Epidermal melanocyte (primary cell): ENCODE measurements around the gene INSYN1.
"Not testable (repeated sequence)": the region's sequence is repeated elsewhere in the genome, so short reads cannot be mapped to it uniquely, and the experiment has no call there.

Source experiments
- DNase-seq: peaks from one replicate; pipeline ENCODE4 v3.0.0; 2011; ENCODE audit warnings: low spot score; ENCODE audit not compliant: insufficient read length

INSYN1 gene

DNA sequence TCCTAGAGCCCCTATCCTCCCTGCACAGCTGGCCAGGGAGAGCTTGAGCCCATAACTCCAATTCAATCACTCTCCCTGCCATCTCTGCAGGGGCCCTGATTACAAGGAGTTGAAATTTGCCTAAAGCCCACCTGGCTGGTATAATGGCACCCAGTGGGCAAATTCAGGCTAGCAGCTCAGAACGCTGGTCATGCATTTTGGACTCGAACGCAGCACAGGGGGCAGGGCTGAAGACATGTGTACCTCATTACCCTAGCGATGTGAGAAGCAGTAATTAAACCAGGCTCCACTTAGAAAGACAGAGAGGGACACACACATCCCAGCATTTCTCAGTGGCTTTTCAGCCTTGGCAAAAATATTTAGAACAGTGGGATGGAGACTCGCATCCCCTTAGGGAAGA, 3.2 kb downstream of the INSYN1 start:
- DNase-seq, result no peak

DNA sequence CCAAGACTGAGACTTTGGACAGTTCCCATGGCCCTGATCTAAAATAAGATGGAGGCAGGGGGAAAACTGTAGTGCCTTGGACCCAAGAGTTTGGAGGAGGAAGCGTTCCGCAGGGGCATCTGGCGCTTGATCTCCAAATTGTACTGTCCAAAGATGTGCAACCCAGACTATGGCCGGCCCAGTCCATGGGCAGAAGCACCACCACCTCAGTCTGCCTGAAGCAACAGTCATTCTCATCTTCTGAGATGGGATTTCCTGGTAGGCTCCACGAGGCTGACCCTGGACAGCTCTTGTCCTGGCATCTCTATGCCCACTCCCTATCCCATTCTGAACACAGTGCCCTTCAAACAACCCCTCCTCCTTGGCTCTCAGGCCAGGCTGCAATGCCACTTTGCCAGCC, 3.6 kb downstream of the INSYN1 start:
- no peak for DNase-seq

DNA sequence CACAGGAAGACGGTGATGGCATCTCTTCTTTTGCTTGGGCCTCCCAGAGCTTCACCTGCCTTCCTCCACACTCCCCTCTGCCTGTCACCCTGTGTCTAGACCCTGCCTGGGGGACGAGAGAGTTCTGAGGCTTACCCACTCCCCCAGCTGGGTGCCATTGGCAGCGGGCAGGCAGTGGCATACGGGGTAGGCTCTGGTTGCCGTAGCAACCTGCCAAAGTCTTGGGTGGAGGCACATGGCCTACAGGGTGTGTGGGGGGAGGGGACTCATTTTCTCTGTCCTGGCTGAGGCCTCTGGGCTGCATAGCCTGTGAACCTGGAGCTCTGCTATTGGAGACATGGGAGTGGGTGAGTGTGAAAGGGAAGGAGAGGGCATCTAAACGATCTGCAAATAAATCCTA, 4.4 kb downstream of the INSYN1 start:
- no peak for DNase-seq

DNA sequence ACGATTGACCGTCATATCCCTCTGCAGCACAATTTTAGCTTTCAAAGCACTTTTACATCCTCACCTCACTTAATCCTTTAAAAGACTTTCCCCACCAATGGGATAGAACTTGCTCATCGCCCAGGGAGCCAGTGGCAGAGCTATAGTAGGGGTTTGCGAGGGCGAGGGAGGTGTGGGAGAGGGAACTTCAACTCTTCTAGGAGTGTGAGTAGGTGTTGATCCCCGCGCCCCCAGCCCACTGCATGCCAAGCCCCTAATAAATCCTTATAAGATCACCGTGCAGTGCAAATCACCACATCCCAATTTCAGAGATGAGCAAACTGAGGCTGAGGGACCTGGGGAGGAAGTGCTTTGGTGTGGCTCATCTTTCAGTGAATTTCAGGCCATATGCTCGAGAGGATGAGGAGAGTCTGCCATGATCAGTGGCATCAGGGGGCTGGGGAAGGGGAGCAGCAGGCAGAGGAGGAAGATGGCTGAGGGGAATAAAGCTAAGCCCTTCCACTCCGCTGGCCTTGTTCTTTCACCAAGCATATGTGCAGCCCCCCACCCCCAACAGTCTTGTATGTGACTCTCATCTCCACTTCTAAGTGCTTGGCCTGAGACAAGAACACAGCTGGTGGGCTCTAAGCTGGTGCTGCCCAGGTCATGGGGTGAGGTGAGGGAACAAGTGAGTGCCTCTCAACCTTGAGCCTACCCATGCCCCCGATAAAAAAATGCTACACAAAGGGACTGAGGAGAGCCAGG, 5.1 kb downstream of the INSYN1 start:
- no peak for DNase-seq

GRCh38 chr15:73746883-73747282, 6.3 kb downstream of the INSYN1 start:
- no peak for DNase-seq

DNA sequence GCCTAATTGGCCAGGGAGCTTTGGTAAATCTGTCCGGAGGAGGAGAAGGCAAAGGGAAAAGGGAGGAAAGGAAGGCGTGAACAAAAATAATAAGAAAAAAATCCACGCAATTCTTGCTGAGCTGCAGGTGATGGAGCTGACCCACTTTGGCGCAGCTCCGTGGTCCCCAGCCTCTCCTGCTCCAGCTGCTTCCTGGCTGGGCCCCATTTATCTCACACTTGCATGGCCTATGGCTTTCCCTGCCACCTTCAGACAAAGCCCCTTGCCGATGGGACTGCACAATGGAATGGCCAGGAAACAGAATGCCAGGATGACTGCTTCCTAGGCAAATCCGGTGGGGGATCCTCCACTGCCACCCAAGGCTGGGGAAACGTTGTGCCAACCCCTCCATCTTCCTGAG, 6.9 kb downstream of the INSYN1 start:
- DNase-seq, result no peak

DNA sequence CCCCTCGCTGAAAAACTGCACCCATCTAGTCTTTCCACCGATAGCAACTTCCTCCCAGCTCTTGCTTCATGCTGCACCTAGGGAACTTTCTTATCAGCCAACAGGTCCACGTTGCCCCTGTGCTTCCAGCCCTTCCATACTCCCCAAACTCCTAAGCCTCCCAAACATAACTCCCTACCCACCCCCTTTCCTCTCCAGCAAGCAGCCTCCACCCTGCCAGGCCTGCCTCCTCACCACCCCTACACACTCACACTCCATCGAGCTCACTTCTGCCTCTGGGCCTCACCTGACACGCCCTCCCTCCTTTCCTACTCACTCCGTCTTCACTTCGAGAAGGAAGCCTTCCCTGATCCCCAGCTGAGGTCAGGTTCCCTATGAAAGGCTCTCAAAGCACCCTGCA, 8.1 kb downstream of the INSYN1 start:
- DNase-seq, result no peak

DNA sequence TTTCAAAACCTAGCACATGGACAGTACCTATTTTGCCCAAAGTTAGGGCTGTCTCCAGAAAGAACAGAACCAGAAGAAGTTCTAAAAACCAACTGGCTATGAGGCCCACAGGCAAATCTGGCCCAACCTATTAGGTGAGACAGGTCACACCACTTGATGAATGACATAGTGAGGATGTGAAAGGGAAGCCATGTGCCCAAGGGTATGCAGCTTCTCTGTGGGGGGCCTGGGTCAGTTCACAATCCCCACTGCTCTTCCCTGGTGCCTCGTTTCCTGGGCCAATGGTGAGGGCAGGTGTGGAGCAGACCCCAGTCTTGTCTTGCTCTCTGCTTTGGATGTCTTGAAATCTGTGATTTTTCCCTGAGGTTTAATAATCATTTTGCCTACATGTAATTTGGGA, 8.9 kb downstream of the INSYN1 start:
- DNase-seq, result no peak

DNA sequence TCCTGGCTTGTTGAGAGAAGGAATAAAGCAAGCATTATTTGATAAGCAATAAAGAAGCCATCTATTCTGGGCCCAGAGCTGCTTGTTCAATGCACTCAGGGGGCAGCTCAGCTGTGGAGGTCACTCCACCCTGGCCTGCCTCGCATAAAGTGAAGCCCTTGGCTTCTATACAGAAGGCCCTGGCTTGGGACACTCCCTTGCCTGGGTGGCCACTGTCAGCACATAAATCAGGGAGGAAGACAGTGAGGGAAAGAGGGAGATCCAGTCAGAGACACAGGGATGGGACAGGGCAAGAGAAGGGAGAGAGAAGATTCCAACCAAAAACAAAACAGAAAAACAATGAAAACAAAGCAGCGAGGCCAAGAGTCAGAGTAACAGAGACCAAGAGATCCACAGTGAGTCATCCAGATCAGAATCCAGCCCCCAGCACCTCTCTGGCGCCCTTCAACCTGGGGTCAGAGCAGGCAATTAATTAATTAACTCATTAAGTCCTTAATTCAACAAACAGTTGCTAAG, 11.8 kb downstream of the INSYN1 start:
- no peak for DNase-seq

DNA sequence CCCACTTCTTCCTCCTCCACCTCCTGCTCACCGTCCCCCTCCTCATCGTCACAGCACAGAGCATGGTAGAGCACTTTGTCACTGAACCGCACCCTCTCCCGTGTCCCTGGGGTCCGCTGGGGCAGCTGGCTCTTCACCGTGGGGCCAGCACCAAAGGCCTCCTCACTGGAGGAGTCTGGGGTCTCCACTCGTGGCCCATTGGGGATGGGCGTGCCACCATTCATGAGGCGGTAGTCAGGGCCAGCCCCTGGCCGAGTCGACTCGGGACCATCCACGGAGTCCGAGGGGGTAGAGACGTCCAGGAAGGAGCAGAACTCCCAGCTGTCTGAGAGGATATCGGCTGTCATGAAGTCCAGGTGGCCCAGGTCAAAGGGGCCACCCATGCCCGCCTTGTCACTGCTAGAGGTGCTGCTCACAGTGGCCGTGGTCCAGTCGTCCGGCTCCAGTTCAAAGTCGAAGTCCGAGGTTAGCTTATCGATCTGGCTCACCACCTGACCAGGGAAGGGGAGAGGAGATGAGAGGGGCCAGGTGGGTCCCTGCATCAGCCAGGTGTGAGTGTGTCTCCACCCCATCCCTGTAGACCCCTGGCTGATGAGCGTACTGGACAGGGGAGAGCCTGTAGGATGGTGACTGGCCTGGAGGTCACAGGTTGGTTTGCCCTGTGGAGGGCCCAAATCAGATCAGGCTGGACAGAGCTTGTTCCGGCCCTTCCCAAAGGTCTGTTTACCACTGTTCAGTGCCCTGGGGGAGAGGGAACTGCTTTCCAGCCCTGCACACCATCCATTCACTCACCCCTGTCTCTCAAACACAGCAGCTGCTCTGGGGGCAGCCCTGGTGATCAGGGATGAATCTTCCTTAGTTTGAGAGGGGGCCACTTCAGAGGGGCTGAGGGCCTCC, 12.8 kb downstream of the INSYN1 start:
- no peak for DNase-seq

DNA sequence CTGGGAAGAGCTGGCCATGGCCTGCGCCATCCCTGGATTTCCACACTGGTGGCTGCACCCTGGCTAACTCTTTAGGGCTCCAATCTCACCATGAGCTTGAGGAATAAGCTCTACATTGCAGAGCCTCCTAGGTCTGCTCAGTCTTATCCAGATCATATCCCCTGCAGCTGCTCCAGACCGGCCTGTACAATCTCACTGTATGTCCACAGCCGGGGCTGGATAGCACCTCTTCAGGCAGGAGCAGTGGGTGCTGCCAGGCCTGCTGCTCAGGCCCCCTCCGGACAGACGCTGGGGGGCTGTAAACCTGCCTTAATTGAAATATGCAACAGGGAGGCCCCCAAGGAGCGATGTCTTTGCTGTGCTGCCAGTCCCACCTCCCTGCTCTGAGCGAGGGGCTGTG, 15.6 kb downstream of the INSYN1 start:
- DNase-seq, result no peak

DNA sequence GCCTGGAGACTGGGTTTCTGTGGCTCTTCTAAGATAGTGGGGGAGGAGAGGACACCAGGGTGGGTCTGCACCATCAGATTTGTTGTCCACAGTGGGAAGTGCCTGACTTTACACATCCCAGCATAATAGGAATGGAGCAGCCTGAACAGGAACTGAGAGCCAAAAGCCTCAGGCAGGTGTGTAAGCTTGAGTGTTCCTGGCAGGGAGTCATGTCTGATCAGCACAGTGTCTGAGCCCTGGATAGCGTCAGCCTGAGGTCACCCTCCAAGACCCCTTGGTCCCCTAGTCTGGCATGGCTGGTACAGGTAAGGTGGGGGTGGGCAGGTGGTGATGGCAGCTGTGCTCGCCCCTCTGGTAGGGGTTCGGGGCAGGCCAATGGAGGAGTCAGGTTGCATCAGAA, 20.2 kb downstream of the INSYN1 start:
- no peak for DNase-seq

DNA sequence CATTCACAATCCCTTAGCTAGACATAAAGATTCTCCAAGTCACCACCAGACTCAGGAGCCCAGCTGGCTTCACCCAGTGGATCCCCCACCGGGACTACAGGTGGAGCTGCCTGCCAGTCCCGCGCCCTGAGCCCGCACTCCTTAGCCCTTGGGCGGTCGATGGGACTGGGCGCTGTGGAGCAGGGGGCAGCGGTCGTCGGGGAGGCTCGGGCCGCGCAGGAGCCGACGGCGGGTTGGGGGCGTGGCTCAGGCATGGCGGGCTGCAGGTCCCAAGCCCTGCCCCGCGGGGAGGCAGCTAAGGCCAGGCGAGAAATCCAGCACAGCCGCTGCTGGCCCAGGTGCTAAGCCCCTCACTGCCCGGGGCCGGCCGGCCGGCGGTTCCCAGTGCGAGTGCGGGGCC, 21.1 kb downstream of the INSYN1 start:
- not testable (repeated sequence) for DNase-seq

DNA sequence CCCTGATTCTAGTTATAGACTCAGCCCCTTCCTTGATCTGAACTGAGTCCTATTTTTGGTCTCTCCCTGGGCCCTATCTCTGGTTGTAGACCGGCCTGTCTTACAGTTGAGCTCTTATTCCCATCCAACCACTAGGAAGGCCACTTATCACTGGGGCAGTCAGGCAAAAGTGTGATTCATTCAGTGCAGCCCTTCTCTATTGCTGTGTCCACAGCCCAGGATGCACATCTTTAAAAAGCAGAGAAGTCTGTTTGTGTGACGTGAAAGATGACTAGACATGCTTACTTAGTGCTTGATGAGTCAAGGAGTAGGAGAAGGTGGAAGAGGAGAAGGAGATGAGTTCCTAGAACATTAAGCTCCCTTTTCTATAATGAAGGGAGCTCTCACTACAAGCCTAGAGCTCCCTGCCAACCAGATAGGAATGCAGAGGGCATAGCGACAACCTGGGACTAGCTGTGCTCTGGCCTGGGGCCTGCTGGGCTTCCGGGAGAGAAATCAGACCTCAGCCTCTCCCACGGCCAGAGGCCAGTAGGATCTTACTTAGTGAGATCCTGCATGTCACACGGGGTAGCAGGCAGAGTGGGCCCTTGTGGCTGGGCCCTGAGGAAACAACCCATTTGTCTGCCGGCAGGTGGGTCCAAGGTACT, 25.7 kb downstream of the INSYN1 start:
- no peak for DNase-seq

GRCh38 chr15:73724212-73724611, 28.9 kb downstream of the INSYN1 start:
- DNase-seq, result no peak

DNA sequence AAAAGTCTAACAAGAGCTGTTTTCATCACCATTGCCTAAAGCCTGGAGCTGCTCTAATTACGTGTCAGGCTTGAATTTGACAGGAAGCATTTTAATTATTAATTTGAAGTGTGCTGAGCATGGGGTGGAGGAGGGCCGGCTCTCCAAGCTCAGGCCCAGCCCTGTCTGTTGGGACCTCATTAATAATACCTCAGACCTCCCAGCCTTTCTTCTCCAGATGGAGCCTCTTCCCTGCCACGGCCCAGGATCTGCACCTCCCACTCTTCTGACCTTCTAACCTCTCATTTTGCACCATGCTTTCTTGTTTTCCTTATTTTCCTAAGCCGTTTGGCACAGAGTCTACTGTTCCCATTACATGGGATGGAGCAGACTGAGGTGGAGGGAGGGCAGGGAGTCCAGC, 30.0 kb downstream of the INSYN1 start:
- DNase-seq, result no peak

GRCh38 chr15:73722425-73722824, 30.7 kb downstream of the INSYN1 start:
- DNase-seq, result no peak

GRCh38 chr15:73718694-73719093, 34.5 kb downstream of the INSYN1 start:
- DNase-seq, result no peak

DNA sequence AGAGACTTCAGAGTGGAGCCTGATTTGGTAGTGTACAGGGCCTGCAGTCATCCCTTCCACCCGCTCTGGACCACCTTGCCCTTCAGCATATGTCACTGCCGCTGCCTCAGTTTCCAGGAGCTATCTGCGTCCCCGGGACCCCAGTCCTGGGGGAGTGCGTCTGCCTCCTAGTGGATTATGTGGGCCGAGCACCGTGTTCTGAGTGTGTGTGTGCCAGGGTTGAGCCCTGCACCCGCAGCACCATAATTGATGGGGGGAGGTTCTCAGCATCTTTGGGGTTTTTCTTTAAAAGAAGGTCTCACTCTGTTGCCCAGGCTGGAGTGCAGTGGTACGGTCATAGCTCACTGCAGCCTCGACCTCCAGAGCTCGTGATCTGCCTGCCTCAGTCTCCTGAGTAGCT, 35.3 kb downstream of the INSYN1 start:
- DNase-seq, result no peak

DNA sequence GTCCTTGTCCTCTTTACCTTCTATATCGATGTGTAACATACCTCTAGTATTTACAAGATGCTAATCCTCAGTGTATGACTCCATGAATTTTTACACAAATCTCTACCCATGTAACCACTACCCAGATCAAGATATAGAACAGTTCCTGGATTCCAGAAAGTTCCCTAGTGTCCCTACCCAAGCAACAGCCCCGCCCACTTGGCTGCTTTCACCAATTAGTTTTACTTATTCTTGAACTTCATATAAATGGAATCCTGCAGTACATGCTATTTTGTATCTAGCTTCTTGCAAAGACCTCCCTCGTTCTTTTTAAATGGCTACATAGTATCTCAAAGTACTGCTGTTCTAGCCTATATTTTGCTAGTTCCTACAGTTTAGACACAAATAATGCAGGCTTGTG, 35.9 kb downstream of the INSYN1 start:
- no peak for DNase-seq

- DNase-seq, result no peak
Measured at GRCh38 chr15:73716417-73716816, 36.7 kb downstream of the INSYN1 start.

DNA sequence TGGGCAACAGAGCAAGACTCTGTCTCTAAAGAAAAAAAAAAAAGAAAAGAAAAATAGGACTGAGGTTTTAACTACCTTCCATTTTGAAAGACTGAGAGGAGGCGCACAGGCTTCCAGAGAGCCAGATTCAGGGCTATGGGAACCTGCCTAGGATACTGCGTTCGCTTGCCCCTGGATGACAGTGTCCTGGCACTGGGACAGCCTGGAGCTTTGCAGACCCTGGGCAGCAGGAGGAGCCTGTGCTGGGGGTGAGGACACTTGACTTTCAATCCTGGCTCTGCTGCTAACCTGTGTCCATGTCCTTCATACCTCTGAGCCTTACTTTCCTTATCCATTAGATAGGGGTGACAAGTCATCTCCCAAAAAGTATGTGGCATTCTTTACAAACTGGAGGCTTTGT, 37.7 kb downstream of the INSYN1 start:
- DNase-seq, result no peak
